ENCODE data around the gene TRIM65. TPM values are rescaled to one million over a fixed set of nuclear protein-coding genes. Genes with fewer than 3 reads are reported as not detected.

Gene TRIM65
- total and polyA plus RNA-seq, 8 donors: 8.1 to 26.6 (median 10.6) TPM; not detected in 1

- intact Hi-C loops (cut with DNase I; ENCODE audit: low total_unique reads): no loop called here
- Histone ChIP-seq H3K9me3 (no peaks in the 10 kb centered on the region), H3K27me3 (no peaks in the 10 kb centered on the region), H3K4me1 (peaks cover 6 to 27% (median 17%) of the 10 kb centered on the region in 4 donors), H3K27ac (no peak overlapping the region), H3K36me3 (peaks cover 0 to 56% (median 32%) of the 10 kb centered on the region in 4 donors), H3K4me3 (no peak overlapping the region)
- DNase-seq: no peak
- TF ChIP-seq POLR2A (IDR thresholded peaks at IDR 0.05): no peak
- TF ChIP-seq POLR2AphosphoS5 (IDR thresholded peaks at IDR 0.05): no peak
- no peak for TF ChIP-seq EP300 (IDR thresholded peaks at IDR 0.05)
- no peak for TF ChIP-seq CTCF (IDR thresholded peaks at IDR 0.05)
- 91 to 96% (median 95%) methylated on average over 27 to 32 of the region's 32 CpGs for WGBS, 5 donors
These were observed 16.9 kb upstream of the TRIM65 start for GRCh38 chr17:75913537-75914210.

GRCh38 chr17:75910699-75911098 lies 13.9 kb upstream of the TRIM65 start:
- H3K4me3 ChIP-seq: no peak overlapping the region
- peak overlapping the region in 2 of 5 donors; percentile 22 to 27 for H3K27ac ChIP-seq
- no peaks in the 10 kb centered on the region for H3K9me3 ChIP-seq
- no peaks in the 10 kb centered on the region for H3K27me3 ChIP-seq
- 30 to 57% (median 40%) methylated on average over 5 to 6 of the region's 6 CpGs for WGBS, 5 donors
- TF ChIP-seq CTCF (IDR thresholded peaks at IDR 0.05) (no peak), POLR2AphosphoS5 (IDR thresholded peaks at IDR 0.05) (no peak), POLR2A (IDR thresholded peaks at IDR 0.05) (no peak), EP300 (IDR thresholded peaks at IDR 0.05) (no peak)
- intact Hi-C loops (cut with DNase I; ENCODE audit: low total_unique reads): no loop called here
- H3K36me3 ChIP-seq: peaks cover 0 to 37% (median 23%) of the 10 kb centered on the region in 4 donors
- DNase-seq: peak; percentile 68 to 76
- H3K4me1 ChIP-seq: peaks cover 6 to 27% (median 17%) of the 10 kb centered on the region in 4 donors

- 52 to 73% (median 68%) methylated on average over 10 to 11 of the region's 11 CpGs for WGBS, 5 donors
- no peak for DNase-seq
- intact Hi-C loops (cut with DNase I; ENCODE audit: low total_unique reads): loop anchor here (5.0 kb wide), 1 partner anchor 92 kb away; the partner anchor contains the start of gene CDK3
- TF ChIP-seq CTCF (IDR thresholded peaks at IDR 0.05): no peak
- no peak for TF ChIP-seq POLR2AphosphoS5 (IDR thresholded peaks at IDR 0.05)
- no peak for TF ChIP-seq EP300 (IDR thresholded peaks at IDR 0.05)
- no peak for TF ChIP-seq POLR2A (IDR thresholded peaks at IDR 0.05)
- Histone ChIP-seq H3K27me3 (no peaks in the 10 kb centered on the region), H3K4me3 (no peak overlapping the region), H3K9me3 (no peaks in the 10 kb centered on the region), H3K36me3 (peaks cover 0 to 33% (median 20%) of the 10 kb centered on the region in 4 donors), H3K4me1 (peaks cover 11 to 35% (median 24%) of the 10 kb centered on the region in 4 donors), H3K27ac (no peak overlapping the region)
These were observed 13.1 kb upstream of the TRIM65 start for GRCh38 chr17:75909812-75910274.

- Histone ChIP-seq H3K36me3 (peaks cover 0 to 27% (median 14%) of the 10 kb centered on the region in 4 donors), H3K4me1 (peaks cover 11 to 36% (median 26%) of the 10 kb centered on the region in 4 donors), H3K27ac (no peak overlapping the region), H3K4me3 (no peak overlapping the region), H3K9me3 (no peaks in the 10 kb centered on the region), H3K27me3 (no peaks in the 10 kb centered on the region)
- DNase-seq: peak in 1 of 2 donors; percentile 53
- no peak for TF ChIP-seq POLR2A (IDR thresholded peaks at IDR 0.05)
- no peak for TF ChIP-seq CTCF (IDR thresholded peaks at IDR 0.05)
- no peak for TF ChIP-seq EP300 (IDR thresholded peaks at IDR 0.05)
- TF ChIP-seq POLR2AphosphoS5 (IDR thresholded peaks at IDR 0.05): no peak
- 64 to 82% (median 75%) methylated on average over 14 of the region's 14 CpGs for WGBS, 5 donors
- intact Hi-C loops (cut with DNase I; ENCODE audit: low total_unique reads): loop anchor here (5.0 kb wide), 1 partner anchor 93 kb away; the partner anchor contains the start of gene CDK3
These were observed 12.5 kb upstream of the TRIM65 start for GRCh38 chr17:75909051-75909811.
